ENCODE data around the gene SCOC.

DNA sequence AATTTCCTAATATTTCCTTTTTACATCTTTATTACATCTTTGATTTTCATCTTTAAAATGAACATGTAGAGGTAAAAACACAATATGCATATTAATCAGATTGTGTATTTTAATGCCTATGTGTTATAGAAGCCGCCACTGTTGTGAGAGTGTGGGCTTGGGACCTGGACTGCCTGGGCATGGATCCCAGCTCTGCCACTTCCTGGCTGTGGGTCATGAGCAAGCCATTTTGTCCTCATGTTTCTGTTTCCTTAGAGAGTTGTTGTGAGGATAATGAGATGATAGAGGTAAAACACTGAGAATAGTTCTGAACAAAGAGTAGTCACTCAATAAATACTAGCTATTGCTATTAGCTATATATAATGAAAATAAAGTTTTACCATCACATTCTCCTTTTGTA, 38.4 kb upstream of the SCOC start:
- TF ChIP-seq, protein P1, sequence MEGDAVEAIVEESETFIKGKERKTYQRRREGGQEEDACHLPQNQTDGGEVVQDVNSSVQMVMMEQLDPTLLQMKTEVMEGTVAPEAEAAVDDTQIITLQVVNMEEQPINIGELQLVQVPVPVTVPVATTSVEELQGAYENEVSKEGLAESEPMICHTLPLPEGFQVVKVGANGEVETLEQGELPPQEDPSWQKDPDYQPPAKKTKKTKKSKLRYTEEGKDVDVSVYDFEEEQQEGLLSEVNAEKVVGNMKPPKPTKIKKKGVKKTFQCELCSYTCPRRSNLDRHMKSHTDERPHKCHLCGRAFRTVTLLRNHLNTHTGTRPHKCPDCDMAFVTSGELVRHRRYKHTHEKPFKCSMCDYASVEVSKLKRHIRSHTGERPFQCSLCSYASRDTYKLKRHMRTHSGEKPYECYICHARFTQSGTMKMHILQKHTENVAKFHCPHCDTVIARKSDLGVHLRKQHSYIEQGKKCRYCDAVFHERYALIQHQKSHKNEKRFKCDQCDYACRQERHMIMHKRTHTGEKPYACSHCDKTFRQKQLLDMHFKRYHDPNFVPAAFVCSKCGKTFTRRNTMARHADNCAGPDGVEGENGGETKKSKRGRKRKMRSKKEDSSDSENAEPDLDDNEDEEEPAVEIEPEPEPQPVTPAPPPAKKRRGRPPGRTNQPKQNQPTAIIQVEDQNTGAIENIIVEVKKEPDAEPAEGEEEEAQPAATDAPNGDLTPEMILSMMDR (IDR thresholded peaks at IDR 0.05 in 8 of 11, conservative IDR thresholded peaks at IDR 0.05 in 3 of 11) = no peak
- no peak for TF ChIP-seq POLR2A (IDR thresholded peaks at IDR 0.05)
- no peak for TF ChIP-seq POLR2AphosphoS5 (IDR thresholded peaks at IDR 0.05)
